ENCODE measurements around the gene ERGIC3. TPM values are rescaled to one million over a fixed set of nuclear protein-coding genes. Genes with fewer than 3 reads are reported as not detected.

The ERGIC3 gene
- total and polyA plus RNA-seq, 10 of the 15 experiments (the other 5 are each of a cell fraction or from before 2014, with no cell fraction given): 90.4 to 210 (median 139) TPM

DNA sequence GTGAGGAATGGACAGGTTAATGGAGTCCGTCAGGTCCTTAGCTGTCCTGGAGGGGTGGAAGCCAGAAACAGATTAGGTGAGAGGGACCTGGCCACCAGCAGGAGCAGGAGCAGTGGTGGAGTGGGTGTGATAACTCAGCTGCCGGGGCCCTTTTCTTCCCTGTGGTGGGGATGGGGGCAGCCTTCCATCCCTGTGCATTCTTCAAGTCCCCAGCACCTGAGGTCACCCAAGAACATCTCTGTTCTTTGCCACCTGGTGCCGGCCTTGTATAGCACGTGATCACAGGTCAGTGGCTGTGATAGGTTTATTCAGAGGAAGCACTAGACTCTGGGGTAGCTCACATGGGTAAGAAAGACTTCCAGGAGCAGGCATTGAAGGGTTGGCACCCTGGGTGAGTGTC lies 16.6 kb downstream of the ERGIC3 start (continued):
- no peak for TF ChIP-seq MYB (IDR thresholded peaks at IDR 0.05; ENCODE audit: borderline replicate concordance, low read depth, low read length)

DNA sequence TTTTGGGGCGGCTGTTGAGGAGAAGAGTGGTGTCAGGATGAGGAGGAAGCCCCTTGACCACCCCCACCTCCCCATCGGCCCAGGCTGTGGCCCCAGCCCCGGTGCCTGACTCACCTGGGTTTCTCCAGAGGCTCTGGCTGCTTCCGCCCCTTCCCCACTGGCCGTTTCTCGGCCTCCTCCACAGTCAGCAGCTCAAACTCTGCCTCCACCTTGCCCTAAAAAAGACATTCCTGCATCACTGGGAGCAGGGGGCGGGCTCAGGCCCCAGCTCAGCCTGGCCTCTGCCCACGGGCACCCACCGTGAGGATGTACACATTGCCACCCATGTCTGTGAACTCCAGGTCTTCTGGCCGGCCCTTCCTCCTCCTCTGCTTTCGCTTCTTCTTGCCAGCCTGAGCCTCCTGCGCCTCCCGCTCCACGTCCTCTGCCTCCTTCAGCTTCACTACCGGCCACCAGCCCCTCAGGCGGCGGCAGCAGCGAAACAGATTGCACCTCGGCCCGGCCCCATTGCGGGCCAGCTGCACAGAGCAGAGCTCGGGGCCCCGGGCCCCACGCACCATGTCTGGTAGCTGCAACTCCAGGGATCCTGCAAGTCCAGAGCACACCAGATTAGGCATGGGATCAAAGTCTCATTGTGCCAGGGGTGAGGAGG lies 17.3 kb downstream of the ERGIC3 start:
- ChIA-PET RAD21 (ENCODE audit: unreplicated experiment) (no interaction called here), SMC1A (ENCODE audit: uncharacterized antibody, unreplicated experiment) (no interaction called here), CTCF (no interaction called here), POLR2A (no interaction called here)
- intact Hi-C loops (cut with micrococcal nuclease; ENCODE audit: unreplicated experiment) (no loop called here), in situ Hi-C loops (cut with MboI) (no loop called here)
- BruUV-seq (replicated peaks): no TSS peak
- no peak overlapping the region for H2AFZ ChIP-seq (ENCODE audit: control insufficient read depth, low read depth, low read length)
- H3K27me3 ChIP-seq (replicated peaks in 1 of 2; ENCODE audit: control insufficient read depth in 2 of 2, insufficient read depth in 2 of 2, low read length in 1 of 2): no peaks in the 10 kb centered on the region
- no peak overlapping the region for H3K27ac ChIP-seq (ENCODE audit: control insufficient read depth, insufficient read depth)
- no peak overlapping the region for H3K4me2 ChIP-seq (ENCODE audit: control insufficient read depth, insufficient read depth)
- DNase-seq (ENCODE audit: low read depth, low spot score) (no peak), FAIRE-seq (no peak), ATAC-seq (no peak)
- no peaks in the 10 kb centered on the region for H3K9me3 ChIP-seq (replicated peaks; ENCODE audit: control insufficient read depth, insufficient read depth, low read length)
- no peak for TF ChIP-seq POLR2AphosphoS5 (IDR thresholded peaks at IDR 0.05; ENCODE audit: low read length)
- TF ChIP-seq, protein P1, sequence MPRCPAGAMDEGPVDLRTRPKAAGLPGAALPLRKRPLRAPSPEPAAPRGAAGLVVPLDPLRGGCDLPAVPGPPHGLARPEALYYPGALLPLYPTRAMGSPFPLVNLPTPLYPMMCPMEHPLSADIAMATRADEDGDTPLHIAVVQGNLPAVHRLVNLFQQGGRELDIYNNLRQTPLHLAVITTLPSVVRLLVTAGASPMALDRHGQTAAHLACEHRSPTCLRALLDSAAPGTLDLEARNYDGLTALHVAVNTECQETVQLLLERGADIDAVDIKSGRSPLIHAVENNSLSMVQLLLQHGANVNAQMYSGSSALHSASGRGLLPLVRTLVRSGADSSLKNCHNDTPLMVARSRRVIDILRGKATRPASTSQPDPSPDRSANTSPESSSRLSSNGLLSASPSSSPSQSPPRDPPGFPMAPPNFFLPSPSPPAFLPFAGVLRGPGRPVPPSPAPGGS (IDR thresholded peaks at IDR 0.05; ENCODE audit: borderline replicate concordance, insufficient read depth, low read depth, low read length, poor library complexity, severe bottlenecking): no peak
- TF ChIP-seq CHD1 (IDR thresholded peaks at IDR 0.05; ENCODE audit: low read depth, low read length): no peak
- TF ChIP-seq, protein P2, sequence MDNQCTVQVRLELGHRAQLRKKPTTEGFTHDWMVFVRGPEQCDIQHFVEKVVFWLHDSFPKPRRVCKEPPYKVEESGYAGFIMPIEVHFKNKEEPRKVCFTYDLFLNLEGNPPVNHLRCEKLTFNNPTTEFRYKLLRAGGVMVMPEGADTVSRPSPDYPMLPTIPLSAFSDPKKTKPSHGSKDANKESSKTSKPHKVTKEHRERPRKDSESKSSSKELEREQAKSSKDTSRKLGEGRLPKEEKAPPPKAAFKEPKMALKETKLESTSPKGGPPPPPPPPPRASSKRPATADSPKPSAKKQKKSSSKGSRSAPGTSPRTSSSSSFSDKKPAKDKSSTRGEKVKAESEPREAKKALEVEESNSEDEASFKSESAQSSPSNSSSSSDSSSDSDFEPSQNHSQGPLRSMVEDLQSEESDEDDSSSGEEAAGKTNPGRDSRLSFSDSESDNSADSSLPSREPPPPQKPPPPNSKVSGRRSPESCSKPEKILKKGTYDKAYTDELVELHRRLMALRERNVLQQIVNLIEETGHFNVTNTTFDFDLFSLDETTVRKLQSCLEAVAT (IDR thresholded peaks at IDR 0.05): no peak
- TF ChIP-seq, protein P3, sequence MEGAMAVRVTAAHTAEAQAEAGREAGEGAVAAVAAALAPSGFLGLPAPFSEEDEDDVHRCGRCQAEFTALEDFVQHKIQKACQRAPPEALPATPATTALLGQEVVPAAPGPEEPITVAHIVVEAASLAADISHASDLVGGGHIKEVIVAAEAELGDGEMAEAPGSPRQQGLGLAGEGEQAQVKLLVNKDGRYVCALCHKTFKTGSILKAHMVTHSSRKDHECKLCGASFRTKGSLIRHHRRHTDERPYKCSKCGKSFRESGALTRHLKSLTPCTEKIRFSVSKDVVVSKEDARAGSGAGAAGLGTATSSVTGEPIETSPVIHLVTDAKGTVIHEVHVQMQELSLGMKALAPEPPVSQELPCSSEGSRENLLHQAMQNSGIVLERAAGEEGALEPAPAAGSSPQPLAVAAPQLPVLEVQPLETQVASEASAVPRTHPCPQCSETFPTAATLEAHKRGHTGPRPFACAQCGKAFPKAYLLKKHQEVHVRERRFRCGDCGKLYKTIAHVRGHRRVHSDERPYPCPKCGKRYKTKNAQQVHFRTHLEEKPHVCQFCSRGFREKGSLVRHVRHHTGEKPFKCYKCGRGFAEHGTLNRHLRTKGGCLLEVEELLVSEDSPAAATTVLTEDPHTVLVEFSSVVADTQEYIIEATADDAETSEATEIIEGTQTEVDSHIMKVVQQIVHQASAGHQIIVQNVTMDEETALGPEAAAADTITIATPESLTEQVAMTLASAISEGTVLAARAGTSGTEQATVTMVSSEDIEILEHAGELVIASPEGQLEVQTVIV (IDR thresholded peaks at IDR 0.05; ENCODE audit: borderline replicate concordance, partially characterized antibody): no peak
- H3K4me3 ChIP-seq: no peak overlapping the region
- H3K79me2 ChIP-seq (ENCODE audit: control insufficient read depth, insufficient read depth, low read length): no peaks in the 10 kb centered on the region
- peaks cover 8 to 9% of the 10 kb centered on the region in 2 experiments; a peak in 3 of 4 replicates for H3K36me3 ChIP-seq (ENCODE audit: control insufficient read depth in 2 of 2, insufficient read depth in 2 of 2, low read length in 1 of 2)
- H3K9ac ChIP-seq (ENCODE audit: control insufficient read depth, insufficient read depth, low read length): no peak overlapping the region
- H3K4me1 ChIP-seq (ENCODE audit: control insufficient read depth, insufficient read depth, low read length): no peaks in the 10 kb centered on the region
- WGBS (ENCODE audit: insufficient coverage, insufficient replicate concordance, low lambda C conversion rate, missing lambda C conversion rate): 82% methylated on average over 24 of the region's 24 CpGs
- no peaks in the 10 kb centered on the region for H4K20me1 ChIP-seq (ENCODE audit: control insufficient read depth, insufficient read depth)

Data from GM12878 (cell line).